Vagina (tissue), 2 donors: ENCODE measurements around the gene UBE2E3. TPM values are rescaled to one million over a fixed set of nuclear protein-coding genes. Genes with fewer than 3 reads are reported as not detected.

Experiments used
- DNase-seq, 2 donors: peaks; one replicate each; pipeline ENCODE4 v3.0.0-alpha.2; 2017; ENCODE audit errors: extremely low spot score in 2 of 2
- H3K27ac ChIP-seq: fragments of 200-600 bp; sonication (generic); one replicate; pipeline ENCODE4 v1.5.1; 2019
- H3K27me3 ChIP-seq: fragments of 200-600 bp; sonication (generic); one replicate; pipeline ENCODE4 v1.5.1; 2019
- H3K36me3 ChIP-seq, 2 donors: fragments of 200-600 bp; sonication (generic); one replicate each; pipeline ENCODE4 v1.5.1; 2017 to 2019
- H3K4me1 ChIP-seq: fragments of 200-600 bp; sonication (generic); one replicate; pipeline ENCODE4 v1.5.1; 2019
- H3K4me3 ChIP-seq, 2 donors: fragments of 200-600 bp; sonication (generic); 1 replicate in 1 of 2; 2 replicates in 1 of 2; pipeline ENCODE4 v1.5.1; 2016 to 2019
- H3K9me3 ChIP-seq: fragments of 200-600 bp; sonication (generic); one replicate; pipeline ENCODE4 v1.5.1; 2019
- POLR2A ChIP-seq, 2 donors: fragments of 450-650 bp; IDR thresholded peaks; one replicate each; pipeline ENCODE4 v1.6.1; 2017; ENCODE audit warnings: antibody characterized with exemption in 2 of 2, mild to moderate bottlenecking in 2 of 2, moderate library complexity in 2 of 2
- POLR2AphosphoS5 ChIP-seq, 2 donors: sonication (generic); formaldehyde crosslinking; IDR thresholded peaks; one replicate each; pipeline ENCODE4 v1.9.0; 2017; ENCODE audit warnings: antibody characterized with exemption in 2 of 2, mild to moderate bottlenecking in 2 of 2, low read depth in 1 of 2; ENCODE audit not compliant: insufficient read depth in 1 of 2
- intact Hi-C: fragments of 100-400 bp; cut with DNase I; formaldehyde crosslinking; loops from one replicate; pipeline ENCODE4 v1.15.1; 2023
- total RNA-seq: library from RNA; depleted of rRNA; stranded (reverse); fragments of >200 nt; gene quantifications from one replicate; pipeline ENCODE4 v1.2.3, GENCODE V29; 2016
- TF ChIP-seq, protein P1 (sequence below), 3 experiments: fragments of 450-650 bp in 2 of 3; fragments of 200-600 bp in 1 of 3; sonication (generic) in 1 of 3; IDR thresholded peaks; one replicate each; pipeline ENCODE4 v1.5.1; 2017 to 2019; ENCODE audit warnings: antibody characterized with exemption in 3 of 3, mild to moderate bottlenecking in 2 of 3, moderate library complexity in 2 of 3

The UBE2E3 gene
- total RNA-seq, 1 donor from 2014 or later: 59.9 TPM

GRCh38 chr2:180999274-180999964, 19.0 kb downstream of the UBE2E3 start:
- H3K27me3 ChIP-seq: no peaks in the 10 kb centered on the region
- no peak overlapping the region for H3K27ac ChIP-seq
- TF ChIP-seq POLR2A (IDR thresholded peaks at IDR 0.05): no peak
- TF ChIP-seq, protein P1, sequence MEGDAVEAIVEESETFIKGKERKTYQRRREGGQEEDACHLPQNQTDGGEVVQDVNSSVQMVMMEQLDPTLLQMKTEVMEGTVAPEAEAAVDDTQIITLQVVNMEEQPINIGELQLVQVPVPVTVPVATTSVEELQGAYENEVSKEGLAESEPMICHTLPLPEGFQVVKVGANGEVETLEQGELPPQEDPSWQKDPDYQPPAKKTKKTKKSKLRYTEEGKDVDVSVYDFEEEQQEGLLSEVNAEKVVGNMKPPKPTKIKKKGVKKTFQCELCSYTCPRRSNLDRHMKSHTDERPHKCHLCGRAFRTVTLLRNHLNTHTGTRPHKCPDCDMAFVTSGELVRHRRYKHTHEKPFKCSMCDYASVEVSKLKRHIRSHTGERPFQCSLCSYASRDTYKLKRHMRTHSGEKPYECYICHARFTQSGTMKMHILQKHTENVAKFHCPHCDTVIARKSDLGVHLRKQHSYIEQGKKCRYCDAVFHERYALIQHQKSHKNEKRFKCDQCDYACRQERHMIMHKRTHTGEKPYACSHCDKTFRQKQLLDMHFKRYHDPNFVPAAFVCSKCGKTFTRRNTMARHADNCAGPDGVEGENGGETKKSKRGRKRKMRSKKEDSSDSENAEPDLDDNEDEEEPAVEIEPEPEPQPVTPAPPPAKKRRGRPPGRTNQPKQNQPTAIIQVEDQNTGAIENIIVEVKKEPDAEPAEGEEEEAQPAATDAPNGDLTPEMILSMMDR (IDR thresholded peaks at IDR 0.05): no peak
- no peak for TF ChIP-seq POLR2AphosphoS5 (IDR thresholded peaks at IDR 0.05; ENCODE audit: insufficient read depth in 1 of 2, low read depth in 1 of 2)
- no peaks in the 10 kb centered on the region for H3K9me3 ChIP-seq
- no peak for DNase-seq
- H3K4me3 ChIP-seq: no peak overlapping the region
- H3K4me1 ChIP-seq: no peaks in the 10 kb centered on the region
- H3K36me3 ChIP-seq: no peaks in the 10 kb centered on the region
- intact Hi-C loops: no loop called here

- TF ChIP-seq POLR2AphosphoS5 (IDR thresholded peaks at IDR 0.05; ENCODE audit: insufficient read depth in 1 of 2, low read depth in 1 of 2) (no peak), POLR2A (IDR thresholded peaks at IDR 0.05) (no peak)
- TF ChIP-seq, protein P1 (IDR thresholded peaks at IDR 0.05): no peak
- Histone ChIP-seq H3K27ac (no peak overlapping the region), H3K9me3 (no peaks in the 10 kb centered on the region), H3K4me1 (peaks cover 10% of the 10 kb centered on the region), H3K36me3 (no peaks in the 10 kb centered on the region), H3K4me3 (no peak overlapping the region), H3K27me3 (no peaks in the 10 kb centered on the region)
- intact Hi-C loops: no loop called here
- DNase-seq: no peak
Observed at GRCh38 chr2:181004647-181005325, 24.4 kb downstream of the UBE2E3 start.

DNA sequence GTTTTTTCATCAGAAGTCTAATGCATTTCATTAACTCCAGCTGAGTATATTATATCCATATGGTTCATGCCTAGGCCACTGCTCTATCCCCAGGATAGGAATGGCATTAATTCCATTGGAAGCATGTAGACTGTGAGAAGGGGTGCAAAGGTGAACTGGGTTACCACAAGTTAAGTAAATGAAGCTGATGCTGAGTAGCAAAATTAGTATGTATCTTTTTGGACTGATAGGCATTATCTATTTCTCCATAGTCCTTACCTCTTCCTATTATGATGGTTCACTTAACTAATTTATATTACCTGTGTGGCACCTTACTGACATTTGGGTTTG, 24.9 kb downstream of the UBE2E3 start:
- no peaks in the 10 kb centered on the region for H3K27me3 ChIP-seq
- H3K4me3 ChIP-seq: no peak overlapping the region
- H3K36me3 ChIP-seq: no peaks in the 10 kb centered on the region
- intact Hi-C loops: no loop called here
- H3K9me3 ChIP-seq: no peaks in the 10 kb centered on the region
- H3K4me1 ChIP-seq: peaks cover 10% of the 10 kb centered on the region
- no peak overlapping the region for H3K27ac ChIP-seq
- TF ChIP-seq, protein P1 (IDR thresholded peaks at IDR 0.05): no peak
- TF ChIP-seq POLR2A (IDR thresholded peaks at IDR 0.05) (no peak), POLR2AphosphoS5 (IDR thresholded peaks at IDR 0.05; ENCODE audit: insufficient read depth in 1 of 2, low read depth in 1 of 2) (no peak)
- DNase-seq: no peak

DNA sequence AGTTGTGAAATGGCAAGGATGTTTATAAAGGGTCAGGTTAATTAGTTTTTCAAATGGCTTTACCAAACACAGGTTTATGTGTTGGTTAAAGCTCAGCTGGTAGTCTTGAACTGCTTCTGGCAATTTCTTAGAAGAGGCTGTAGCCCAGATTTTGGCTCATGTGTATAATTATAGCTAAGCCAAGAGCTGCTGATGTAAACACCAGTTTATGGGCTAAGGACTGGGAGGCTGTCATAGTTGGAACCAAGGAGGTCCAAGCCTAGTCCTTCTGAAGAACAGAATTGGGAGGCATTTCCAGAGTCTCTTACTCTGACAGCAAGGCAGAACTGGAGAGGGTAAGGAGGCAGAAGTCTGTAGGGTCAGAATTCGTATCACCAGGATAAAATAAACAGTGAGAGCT, 25.4 kb downstream of the UBE2E3 start:
- TF ChIP-seq, protein P1 (IDR thresholded peaks at IDR 0.05): no peak
- TF ChIP-seq POLR2AphosphoS5 (IDR thresholded peaks at IDR 0.05; ENCODE audit: insufficient read depth in 1 of 2, low read depth in 1 of 2): no peak
- no peak for TF ChIP-seq POLR2A (IDR thresholded peaks at IDR 0.05)

More for the DNA sequence above, 25.4 kb downstream of the UBE2E3 start:
- Histone ChIP-seq H3K9me3 (no peaks in the 10 kb centered on the region), H3K27ac (no peak overlapping the region), H3K27me3 (no peaks in the 10 kb centered on the region), H3K4me3 (no peak overlapping the region), H3K4me1 (peaks cover 10% of the 10 kb centered on the region), H3K36me3 (no peaks in the 10 kb centered on the region)
- no peak for DNase-seq
- intact Hi-C loops: no loop called here
